Stomach (tissue), 4 donors: ENCODE data around the gene THSD7A.

Experiments used
- CTCF ChIP-seq, 7 experiments: fragments of 450-650 bp in 4 of 7; fragments of 200-600 bp in 3 of 7; sonication (generic) in 3 of 7; IDR thresholded peaks; one replicate each; pipeline ENCODE4 v1.5.1; 2016 to 2019; ENCODE audit warnings: antibody characterized with exemption in 7 of 7, control low read depth in 2 of 7, mild to moderate bottlenecking in 1 of 7
- EP300 ChIP-seq: sonication (generic); formaldehyde crosslinking; IDR thresholded peaks from one replicate; pipeline ENCODE4 v1.6.1; 2017; ENCODE audit warnings: antibody characterized with exemption
- POLR2A ChIP-seq, 4 donors: fragments of 450-650 bp; IDR thresholded peaks; one replicate each; pipeline ENCODE4 v1.6.1; 2016; ENCODE audit warnings: antibody characterized with exemption in 4 of 4, control low read depth in 2 of 4, mild to moderate bottlenecking in 1 of 4, moderate library complexity in 1 of 4
- POLR2AphosphoS5 ChIP-seq, 3 donors: sonication (generic); formaldehyde crosslinking; IDR thresholded peaks; one replicate each; pipeline ENCODE4 v1.6.1; 2016; ENCODE audit warnings: antibody characterized with exemption in 3 of 3

- TF ChIP-seq POLR2AphosphoS5 (IDR thresholded peaks at IDR 0.05), result no peak
- TF ChIP-seq POLR2A (IDR thresholded peaks at IDR 0.05), result no peak
- no peak for TF ChIP-seq EP300
- no peak for TF ChIP-seq CTCF (IDR thresholded peaks at IDR 0.05)
These were observed 56.0 kb downstream of the THSD7A start for GRCh38 chr7:11776039-11776438.
